Activated CD8-positive, alpha-beta memory T cell treated with anti-CD3 and anti-CD28 coated beads for 1 hour (primary cell): ENCODE data around the gene PLEKHB2.
A peak's percentile ranks its signal among the peaks of the same experiment; 100 is the strongest.
"Not testable (repeated sequence)": the region's sequence is repeated elsewhere in the genome, so short reads cannot be mapped to it uniquely, and the experiment has no call there.

ENCODE experiments used
- DNase-seq, 2 donors: peaks; one replicate each; pipeline ENCODE4 v3.0.0-alpha.2; 2020; ENCODE audit warnings: low read depth in 1 of 2; ENCODE audit errors: extremely low read depth in 1 of 2

The PLEKHB2 gene

GRCh38 chr2:131105156-131105949 lies at the start of gene PLEKHB2:
Gene PLEKHB2 (plus strand): TSS chr2:131105336. CDS start chr2:131120942, 15,606 bp downstream.
- DNase-seq = peak; percentile 73 to 87

GRCh38 chr2:131056204-131056931 lies 48.8 kb upstream of the PLEKHB2 start:
- DNase-seq = no peak

GRCh38 chr2:131056932-131057287 lies 48.2 kb upstream of the PLEKHB2 start:
- no peak for DNase-seq

GRCh38 chr2:131058214-131058843 lies 46.8 kb upstream of the PLEKHB2 start:
- DNase-seq = no peak

GRCh38 chr2:131058920-131059319 lies 46.2 kb upstream of the PLEKHB2 start:
- no peak for DNase-seq

- DNase-seq = no peak
These were observed 41.4 kb upstream of the PLEKHB2 start for GRCh38 chr2:131063501-131064283.

- DNase-seq = no peak
These were observed 40.3 kb upstream of the PLEKHB2 start for GRCh38 chr2:131064589-131065512.

- no peak for DNase-seq
These were observed 37.5 kb upstream of the PLEKHB2 start for GRCh38 chr2:131067465-131068125.

GRCh38 chr2:131068172-131068571 lies 37.0 kb upstream of the PLEKHB2 start:
- DNase-seq = not testable (repeated sequence)

GRCh38 chr2:131075578-131075977 lies 29.6 kb upstream of the PLEKHB2 start:
- not testable (repeated sequence) for DNase-seq

GRCh38 chr2:131076707-131077106 lies 28.4 kb upstream of the PLEKHB2 start:
- DNase-seq = no peak

GRCh38 chr2:131077182-131077846 lies 27.8 kb upstream of the PLEKHB2 start:
- DNase-seq = no peak

- DNase-seq = no peak
These were observed 27.2 kb upstream of the PLEKHB2 start for GRCh38 chr2:131077966-131078365.

GRCh38 chr2:131079931-131080330 lies 25.2 kb upstream of the PLEKHB2 start:
- DNase-seq = not testable (repeated sequence)

GRCh38 chr2:131081190-131081589 lies 23.9 kb upstream of the PLEKHB2 start:
- DNase-seq = no peak

GRCh38 chr2:131085646-131086045 lies 19.5 kb upstream of the PLEKHB2 start:
- no peak for DNase-seq

GRCh38 chr2:131092458-131093005 lies 12.6 kb upstream of the PLEKHB2 start:
- DNase-seq = no peak

- peak; percentile 45 to 82 for DNase-seq
These were observed 12.0 kb upstream of the PLEKHB2 start, which contains the start of gene FAM168B for GRCh38 chr2:131093006-131093695. Gene FAM168B (minus strand): TSS chr2:131093460. CDS start chr2:131082646, 10,814 bp downstream.
